DND-41 (cell line): Measurements from ENCODE around the gene NDUFS1.

Experiments used
- ATAC-seq: fragments of 200-7000 bp; cut with Tn5 transposase; 3 replicates; pipeline ENCODE4 v1.9.1; 2021; ENCODE audit warnings: low read depth; ENCODE audit not compliant: insufficient read depth
- DNase-seq: peaks from one replicate; pipeline ENCODE4 v3.0.0-alpha.2; 2020
- H2AFZ ChIP-seq: 2 replicates; pipeline ENCODE4 v1.6.0; 2012; ENCODE audit warnings: low read depth, low read length
- H3K27ac ChIP-seq: 2 replicates; pipeline ENCODE4 v1.5.1; 2012; ENCODE audit warnings: low read length, inconsistent platforms
- H3K27me3 ChIP-seq: fragments of 200-600 bp; sonication (generic); 2 replicates; pipeline ENCODE4 v1.6.0; 2012; ENCODE audit warnings: low read length, mild to moderate bottlenecking, inconsistent platforms; ENCODE audit not compliant: insufficient read depth, poor library complexity
- H3K36me3 ChIP-seq: 2 replicates; pipeline ENCODE4 v1.5.1; 2012; ENCODE audit warnings: low read length, inconsistent platforms; ENCODE audit not compliant: insufficient read depth
- H3K4me1 ChIP-seq: 2 replicates; pipeline ENCODE4 v1.5.1; 2012; ENCODE audit warnings: mild to moderate bottlenecking, low read length; ENCODE audit not compliant: insufficient read depth
- H3K4me2 ChIP-seq: 2 replicates; pipeline ENCODE4 v1.6.0; 2012; ENCODE audit warnings: mild to moderate bottlenecking, moderate library complexity, low read length, inconsistent platforms; ENCODE audit not compliant: insufficient read depth
- H3K4me3 ChIP-seq, 2 experiments: fragments of 200-600 bp in 1 of 2; shearing (Covaris generic) in 1 of 2; 2 replicates each; pipeline ENCODE4 v1.5.1; 2012 to 2016; ENCODE audit warnings: inconsistent platforms in 2 of 2, low read length in 2 of 2, mild to moderate bottlenecking in 2 of 2, low read depth in 1 of 2, moderate library complexity in 1 of 2
- H3K79me2 ChIP-seq: 2 replicates; pipeline ENCODE4 v1.6.0; 2012; ENCODE audit warnings: low read length, inconsistent platforms; ENCODE audit not compliant: insufficient read depth
- H3K9ac ChIP-seq: 2 replicates; pipeline ENCODE4 v1.6.0; 2012; ENCODE audit warnings: low read depth, mild to moderate bottlenecking, inconsistent platforms, low read length, moderate library complexity
- H3K9me3 ChIP-seq: 2 replicates; pipeline ENCODE4 v1.5.1; 2012; ENCODE audit warnings: low read length, moderate library complexity, mild to moderate bottlenecking, inconsistent platforms; ENCODE audit not compliant: insufficient read depth, severe bottlenecking
- H4K20me1 ChIP-seq: 2 replicates; pipeline ENCODE4 v1.6.0; 2012; ENCODE audit warnings: low read length; ENCODE audit not compliant: insufficient read depth
- CTCF ChIP-seq: IDR thresholded peaks from 2 replicates; pipeline ENCODE4 v1.5.1; 2012; ENCODE audit warnings: borderline replicate concordance, low read length, moderate library complexity, mild to moderate bottlenecking; ENCODE audit not compliant: poor library complexity, severe bottlenecking; ENCODE audit errors: extremely low read depth
- EZH2 ChIP-seq: IDR thresholded peaks from 3 replicates; pipeline ENCODE4 v1.6.1; 2012; ENCODE audit warnings: borderline replicate concordance, low read depth, mild to moderate bottlenecking, moderate library complexity, low read length, inconsistent platforms; ENCODE audit not compliant: severe bottlenecking

The NDUFS1 gene

DNA sequence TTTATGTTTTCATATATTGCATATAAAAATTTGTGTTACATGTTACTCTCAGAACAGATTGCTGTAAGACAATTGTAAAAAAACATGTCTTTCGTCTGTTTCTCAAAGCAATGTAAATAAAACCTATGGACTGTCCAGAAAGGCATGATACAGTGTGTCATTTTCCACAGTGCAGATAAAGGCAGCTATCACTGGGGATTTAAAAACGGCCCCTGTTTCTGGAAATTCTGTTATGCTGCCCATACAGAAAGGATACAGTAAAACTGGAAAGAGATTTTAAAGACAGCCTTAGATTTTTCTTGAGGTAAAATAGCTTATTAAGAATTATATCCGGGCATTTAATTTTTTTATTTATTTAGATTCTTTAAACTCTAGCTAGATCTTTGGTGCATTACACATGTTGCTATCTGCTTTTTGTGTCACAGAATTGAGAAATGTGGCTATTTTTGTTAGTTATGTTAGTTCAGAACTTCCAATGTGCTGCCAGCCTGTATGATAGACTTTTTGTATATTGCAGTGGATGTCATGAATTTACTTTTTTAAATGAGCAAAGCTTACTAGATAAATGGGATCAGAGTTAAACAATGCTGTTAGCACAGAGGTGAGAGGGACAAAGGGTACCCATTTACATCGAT is 72.4 kb downstream of the NDUFS1 start:
- Histone ChIP-seq H3K27ac (peak overlapping the region; percentile 100), H3K36me3 (peaks cover 3% of the 10 kb centered on the region; the same call in 1 of the 2 replicates), H3K9ac (peak overlapping the region; percentile 99), H4K20me1 (no peaks in the 10 kb centered on the region), H3K4me1 (peaks cover 36% of the 10 kb centered on the region), H3K27me3 (no peaks in the 10 kb centered on the region), H3K4me3 (peak overlapping the region; percentile 83 to 97; a peak in 3 of 4 replicates), H3K4me2 (peak overlapping the region; percentile 75), H3K79me2 (peaks cover 68% of the 10 kb centered on the region), H2AFZ (peak overlapping the region; percentile 99), H3K9me3 (no peaks in the 10 kb centered on the region)
- ATAC-seq (no peak), DNase-seq (no peak)
- TF ChIP-seq CTCF: no peak
- no peak for TF ChIP-seq EZH2

GRCh38 chr2:206085742-206086445 is 73.3 kb downstream of the NDUFS1 start, which contains the start of gene INO80D:
INO80D (minus strand) TSS chr2:206086174; CDS start chr2:206063016, 23,158 bp downstream.
- Histone ChIP-seq H3K4me1 (peaks cover 36% of the 10 kb centered on the region), H3K79me2 (peaks cover 77% of the 10 kb centered on the region), H3K4me2 (peak within 1 kb of the TSS; percentile 94), H3K27ac (peak within 1 kb of the TSS; percentile 100), H3K27me3 (no peaks in the 10 kb centered on the region), H3K36me3 (peaks cover 3% of the 10 kb centered on the region; the same call in 1 of the 2 replicates), H3K9me3 (no peaks in the 10 kb centered on the region), H3K9ac (peak within 1 kb of the TSS; percentile 99), H4K20me1 (no peaks in the 10 kb centered on the region; the same call in 1 of the 2 replicates), H3K4me3 (peak within 1 kb of the TSS; percentile 83 to 98), H2AFZ (peak within 1 kb of the TSS; percentile 99)
- DNase-seq: peak; percentile 83
- no peak for TF ChIP-seq EZH2
- peak; percentile 73 for TF ChIP-seq CTCF
- ATAC-seq: peak; percentile 90

GRCh38 chr2:206084870-206085741 is 74.1 kb downstream of the NDUFS1 start:
- Histone ChIP-seq H3K9me3 (no peaks in the 10 kb centered on the region), H3K4me1 (peaks cover 36% of the 10 kb centered on the region), H3K79me2 (peaks cover 82% of the 10 kb centered on the region), H3K4me2 (peak overlapping the region; percentile 94), H4K20me1 (peaks cover under 1% of the 10 kb centered on the region; the same call in 1 of the 2 replicates), H3K9ac (peak overlapping the region; percentile 99), H3K27ac (peak overlapping the region; percentile 100), H3K4me3 (peak overlapping the region; percentile 83 to 98), H2AFZ (peak overlapping the region; percentile 99), H3K27me3 (no peaks in the 10 kb centered on the region), H3K36me3 (peaks cover 3% of the 10 kb centered on the region; the same call in 1 of the 2 replicates)
- DNase-seq (peak; percentile 58), ATAC-seq (peak; percentile 39)
- TF ChIP-seq EZH2: no peak
- no peak for TF ChIP-seq CTCF
